ENCODE data around the gene VAPB. TPM values are rescaled to one million over a fixed set of nuclear protein-coding genes. Genes with fewer than 3 reads are reported as not detected.

Gene VAPB
- total RNA-seq, 1 donor from 2014 or later, result 24.1 TPM

DNA sequence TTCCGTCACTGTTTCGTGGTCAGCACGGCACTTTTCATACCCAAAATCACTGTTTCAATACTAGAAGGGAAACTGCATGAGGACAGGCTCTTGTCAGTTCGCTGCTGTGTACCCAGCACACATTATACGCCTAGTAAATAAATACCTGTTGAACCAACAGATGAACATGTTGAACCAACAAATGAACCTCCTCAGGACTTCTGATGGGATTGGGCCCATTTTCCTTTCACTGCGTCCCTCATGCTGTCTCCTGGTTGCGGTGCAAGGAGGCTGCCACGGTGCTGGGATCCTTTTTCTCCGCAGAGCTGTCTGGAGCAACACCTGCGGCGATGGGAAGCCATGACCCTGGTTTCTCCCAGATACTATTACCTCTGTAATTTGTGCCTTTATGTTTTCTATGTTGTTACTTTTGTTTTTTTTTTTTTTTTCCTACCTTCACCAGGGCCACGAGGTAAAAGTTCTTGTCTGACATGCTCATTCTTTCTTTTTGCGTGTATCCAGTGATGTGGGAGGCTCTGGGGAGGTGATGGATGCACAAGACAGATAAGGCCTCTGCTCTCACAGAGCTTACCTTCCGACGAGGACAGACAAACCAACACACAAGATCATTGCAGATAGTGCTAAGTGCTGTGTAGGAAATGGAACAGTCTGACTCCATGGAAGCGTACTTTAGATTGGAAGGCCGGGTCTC lies 1.1 kb downstream of the VAPB start:
- H3K27me3 ChIP-seq (ENCODE audit: control insufficient read depth, insufficient read depth, low read length), result no peaks in the 10 kb centered on the region
- H3K36me3 ChIP-seq (ENCODE audit: control insufficient read depth, insufficient read depth, low read length), result no peaks in the 10 kb centered on the region
- no peak for TF ChIP-seq CTCF (IDR thresholded peaks at IDR 0.05; ENCODE audit: insufficient read depth, low read length, poor library complexity, severe bottlenecking)
- DNase-seq (ENCODE audit: low read depth), result no peak
- peak overlapping the region; percentile 96 for H3K4me3 ChIP-seq (ENCODE audit: low read depth, low read length)

GRCh38 chr20:58390659-58391035 lies 1.6 kb downstream of the VAPB start:
- H3K4me3 ChIP-seq (ENCODE audit: low read depth, low read length), result no peak overlapping the region
- DNase-seq (ENCODE audit: low read depth), result no peak
- TF ChIP-seq CTCF (IDR thresholded peaks at IDR 0.05; ENCODE audit: insufficient read depth, low read length, poor library complexity, severe bottlenecking), result no peak
- no peaks in the 10 kb centered on the region for H3K27me3 ChIP-seq (ENCODE audit: control insufficient read depth, insufficient read depth, low read length)
- H3K36me3 ChIP-seq (ENCODE audit: control insufficient read depth, insufficient read depth, low read length), result no peaks in the 10 kb centered on the region

DNA sequence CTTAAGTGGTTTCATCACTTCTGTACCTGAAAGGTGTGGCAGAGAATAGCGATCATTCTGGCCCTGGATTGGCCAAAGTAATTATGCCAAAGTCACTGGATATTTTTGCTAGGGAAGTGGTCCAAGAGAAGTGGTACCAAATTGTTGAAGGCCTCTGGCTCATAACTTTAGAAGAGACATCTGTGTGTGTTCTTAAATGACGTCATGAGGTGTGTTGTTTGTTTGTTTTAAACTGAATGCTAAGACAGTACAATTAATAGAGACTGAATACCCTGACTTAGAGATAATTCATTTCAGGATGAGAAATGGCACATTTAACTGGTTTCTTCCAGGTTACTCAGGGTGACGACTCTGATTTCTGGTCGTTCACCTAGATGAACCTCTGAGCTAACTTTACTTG lies 3.3 kb downstream of the VAPB start:
- Histone ChIP-seq H3K27me3 (ENCODE audit: control insufficient read depth, insufficient read depth, low read length) (no peaks in the 10 kb centered on the region), H3K36me3 (ENCODE audit: control insufficient read depth, insufficient read depth, low read length) (no peaks in the 10 kb centered on the region), H3K4me3 (ENCODE audit: low read depth, low read length) (no peak overlapping the region)
- no peak for DNase-seq (ENCODE audit: low read depth)
- TF ChIP-seq CTCF (IDR thresholded peaks at IDR 0.05; ENCODE audit: insufficient read depth, low read length, poor library complexity, severe bottlenecking), result no peak

- no peak for DNase-seq (ENCODE audit: low read depth)
- H3K4me3 ChIP-seq (ENCODE audit: low read depth, low read length), result no peak overlapping the region
- no peaks in the 10 kb centered on the region for H3K36me3 ChIP-seq (ENCODE audit: control insufficient read depth, insufficient read depth, low read length)
- no peak for TF ChIP-seq CTCF (IDR thresholded peaks at IDR 0.05; ENCODE audit: insufficient read depth, low read length, poor library complexity, severe bottlenecking)
- no peaks in the 10 kb centered on the region for H3K27me3 ChIP-seq (ENCODE audit: control insufficient read depth, insufficient read depth, low read length)
Measured at GRCh38 chr20:58393299-58393698, 4.3 kb downstream of the VAPB start.

DNA sequence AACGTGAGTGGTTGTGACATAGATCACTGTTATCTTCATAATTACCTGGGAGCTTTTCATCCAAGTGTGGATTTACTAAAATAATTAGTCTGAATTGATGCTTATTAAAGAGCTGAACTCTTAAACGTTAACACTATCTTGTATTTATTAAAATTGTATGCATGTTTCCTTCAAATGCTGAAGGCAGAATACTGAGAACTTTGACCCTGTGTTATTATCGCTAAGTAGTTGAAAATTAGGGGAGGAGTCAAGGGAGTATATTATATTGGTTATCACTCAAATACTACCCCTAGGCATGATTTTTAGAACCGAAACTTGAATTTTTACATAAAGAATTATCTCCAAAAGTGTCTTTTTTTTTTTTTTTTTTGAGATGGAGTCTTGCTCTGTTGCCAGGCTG lies 5.8 kb downstream of the VAPB start:
- H3K36me3 ChIP-seq (ENCODE audit: control insufficient read depth, insufficient read depth, low read length), result no peaks in the 10 kb centered on the region
- no peak for DNase-seq (ENCODE audit: low read depth)
- TF ChIP-seq CTCF (IDR thresholded peaks at IDR 0.05; ENCODE audit: insufficient read depth, low read length, poor library complexity, severe bottlenecking), result no peak
- H3K27me3 ChIP-seq (ENCODE audit: control insufficient read depth, insufficient read depth, low read length), result no peaks in the 10 kb centered on the region
- H3K4me3 ChIP-seq (ENCODE audit: low read depth, low read length), result no peak overlapping the region

DNA sequence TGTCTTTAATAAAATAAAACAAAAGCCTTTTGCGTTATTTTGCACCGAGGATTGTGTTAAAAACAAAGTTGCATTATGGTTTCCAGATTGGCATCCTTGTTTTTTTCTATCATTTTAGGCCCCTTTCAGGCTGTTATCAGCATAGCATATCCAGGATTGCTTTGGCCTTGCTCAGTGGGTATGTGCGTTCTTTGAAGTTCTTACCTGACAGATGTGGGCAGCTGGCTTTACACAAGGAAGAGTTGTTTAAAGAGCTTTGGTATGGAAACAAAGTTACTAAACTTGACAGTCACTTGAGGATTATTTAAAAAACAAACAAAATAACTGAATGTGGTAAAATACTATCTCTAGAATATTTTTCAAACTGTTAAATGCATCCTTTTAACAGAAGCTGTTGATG lies 6.6 kb downstream of the VAPB start:
- no peak for TF ChIP-seq CTCF (IDR thresholded peaks at IDR 0.05; ENCODE audit: insufficient read depth, low read length, poor library complexity, severe bottlenecking)
- Histone ChIP-seq H3K27me3 (ENCODE audit: control insufficient read depth, insufficient read depth, low read length) (no peaks in the 10 kb centered on the region), H3K4me3 (ENCODE audit: low read depth, low read length) (no peak overlapping the region), H3K36me3 (ENCODE audit: control insufficient read depth, insufficient read depth, low read length) (no peaks in the 10 kb centered on the region)
- no peak for DNase-seq (ENCODE audit: low read depth)
